Activated CD4-positive, alpha-beta T cell treated with anti-CD3 and anti-CD28 coated beads, Interleukin-2, amount 50 U/mL, for 16 hours (primary cell): ENCODE measurements around the gene MICALL2.

Experiments used
- DNase-seq: peaks from one replicate; pipeline ENCODE4 v3.0.0-alpha.2; 2020

MICALL2 gene

GRCh38 chr7:1466524-1467271 is 7.4 kb upstream of the MICALL2 start:
- DNase-seq, result no peak

- DNase-seq, result no peak
Measured at GRCh38 chr7:1464694-1465093, 5.4 kb upstream of the MICALL2 start.

- no peak for DNase-seq
Measured at GRCh38 chr7:1463676-1464223, 4.5 kb upstream of the MICALL2 start.

GRCh38 chr7:1461646-1462375 is 2.5 kb upstream of the MICALL2 start:
- DNase-seq, result no peak

- DNase-seq, result no peak
Measured at GRCh38 chr7:1460821-1461645, 1.8 kb upstream of the MICALL2 start.

- DNase-seq, result no peak
Measured at GRCh38 chr7:1459920-1460820, 900 bp upstream of the MICALL2 start.

- DNase-seq, result peak; percentile 96
Measured at GRCh38 chr7:1459512-1459892, 232 bp upstream of the MICALL2 start.

GRCh38 chr7:1457949-1458682 is 1.2 kb downstream of the MICALL2 start:
- DNase-seq, result no peak

GRCh38 chr7:1457059-1457948 is 2.0 kb downstream of the MICALL2 start:
- DNase-seq, result no peak

- DNase-seq, result no peak
Measured at GRCh38 chr7:1455955-1456354, 3.3 kb downstream of the MICALL2 start.

- DNase-seq, result no peak
Measured at GRCh38 chr7:1455241-1455939, 3.9 kb downstream of the MICALL2 start.

- no peak for DNase-seq
Measured at GRCh38 chr7:1454542-1454941, 4.7 kb downstream of the MICALL2 start.

- DNase-seq, result no peak
Measured at GRCh38 chr7:1452205-1452604, 7.1 kb downstream of the MICALL2 start.

GRCh38 chr7:1450987-1451386 is 8.3 kb downstream of the MICALL2 start:
- DNase-seq, result no peak

- no peak for DNase-seq
Measured at GRCh38 chr7:1450431-1450830, 8.8 kb downstream of the MICALL2 start.

GRCh38 chr7:1449951-1450350 is 9.3 kb downstream of the MICALL2 start:
- no peak for DNase-seq

- no peak for DNase-seq
Measured at GRCh38 chr7:1449501-1449900, 9.8 kb downstream of the MICALL2 start.

GRCh38 chr7:1448958-1449357 is 10.3 kb downstream of the MICALL2 start:
- DNase-seq, result no peak

- no peak for DNase-seq
Measured at GRCh38 chr7:1447551-1448244, 11.6 kb downstream of the MICALL2 start.
